Measurements from ENCODE around the gene BMAL2.

Gene BMAL2

GRCh38 chr12:27324530-27324929 is 8.1 kb upstream of the BMAL2 start:
- Histone ChIP-seq H3K4me3 (ENCODE audit: extremely low read depth, insufficient read depth, low read length, poor library complexity, severe bottlenecking) (no peak overlapping the region), H3K36me3 (ENCODE audit: control insufficient read depth, insufficient read depth, low read length) (peaks cover 28% of the 10 kb centered on the region), H3K4me1 (ENCODE audit: control insufficient read depth, insufficient read depth, low read length, poor library complexity, severe bottlenecking) (no peaks in the 10 kb centered on the region), H3K9me3 (ENCODE audit: control insufficient read depth, low read length) (no peaks in the 10 kb centered on the region), H3K27ac (ENCODE audit: low read depth, low read length, severe bottlenecking) (no peak overlapping the region)

GRCh38 chr12:27330846-27331245 is 1.8 kb upstream of the BMAL2 start:
- no peak overlapping the region for H3K27ac ChIP-seq (ENCODE audit: low read depth, low read length, severe bottlenecking)

GRCh38 chr12:27331291-27331926 is 1.2 kb upstream of the BMAL2 start:
- peaks cover 12% of the 10 kb centered on the region for H3K36me3 ChIP-seq (ENCODE audit: control insufficient read depth, insufficient read depth, low read length)
- peaks cover 7% of the 10 kb centered on the region for H3K4me1 ChIP-seq (ENCODE audit: control insufficient read depth, insufficient read depth, low read length, poor library complexity, severe bottlenecking)
- no peaks in the 10 kb centered on the region for H3K9me3 ChIP-seq (ENCODE audit: control insufficient read depth, low read length)
- WGBS, 2 experiments (ENCODE audit: insufficient coverage in 2 of 2), result 58 to 70% methylated on average over 4 to 5 of the region's 7 CpGs
- H3K27ac ChIP-seq (ENCODE audit: low read depth, low read length, severe bottlenecking), result no peak overlapping the region
- H3K4me3 ChIP-seq (ENCODE audit: extremely low read depth, insufficient read depth, low read length, poor library complexity, severe bottlenecking), result no peak overlapping the region

More at GRCh38 chr12:27330846-27331245, 1.8 kb upstream of the BMAL2 start:
- Histone ChIP-seq H3K36me3 (ENCODE audit: control insufficient read depth, insufficient read depth, low read length) (peaks cover 12% of the 10 kb centered on the region), H3K9me3 (ENCODE audit: control insufficient read depth, low read length) (no peaks in the 10 kb centered on the region), H3K4me1 (ENCODE audit: control insufficient read depth, insufficient read depth, low read length, poor library complexity, severe bottlenecking) (peaks cover 7% of the 10 kb centered on the region), H3K4me3 (ENCODE audit: extremely low read depth, insufficient read depth, low read length, poor library complexity, severe bottlenecking) (no peak overlapping the region)
- WGBS, 2 experiments (ENCODE audit: insufficient coverage in 2 of 2), result no CpG with 5 or more reads among the region's 1 CpG

GRCh38 chr12:27331927-27332324 is 710 bp upstream of the BMAL2 start:
- H3K27ac ChIP-seq (ENCODE audit: low read depth, low read length, severe bottlenecking), result no peak overlapping the region

GRCh38 chr12:27332407-27332713 is 276 bp upstream of the BMAL2 start:
- Histone ChIP-seq H3K9me3 (ENCODE audit: control insufficient read depth, low read length) (no peaks in the 10 kb centered on the region), H3K4me1 (ENCODE audit: control insufficient read depth, insufficient read depth, low read length, poor library complexity, severe bottlenecking) (peaks cover 7% of the 10 kb centered on the region), H3K27ac (ENCODE audit: low read depth, low read length, severe bottlenecking) (no peak overlapping the region), H3K4me3 (ENCODE audit: extremely low read depth, insufficient read depth, low read length, poor library complexity, severe bottlenecking) (peak overlapping the region; percentile 46), H3K36me3 (ENCODE audit: control insufficient read depth, insufficient read depth, low read length) (peaks cover 8% of the 10 kb centered on the region)
- WGBS, 2 experiments (ENCODE audit: insufficient coverage in 2 of 2), result 13 to 16% methylated on average over 6 to 7 of the region's 10 CpGs

More at GRCh38 chr12:27331927-27332324, 710 bp upstream of the BMAL2 start:
- peaks cover 12% of the 10 kb centered on the region for H3K36me3 ChIP-seq (ENCODE audit: control insufficient read depth, insufficient read depth, low read length)
- WGBS, 2 experiments (ENCODE audit: insufficient coverage in 2 of 2), result 90% methylated on average over 2 of the region's 3 CpGs; no CpG with 5 or more reads in 1 of the 2 experiments
- no peaks in the 10 kb centered on the region for H3K9me3 ChIP-seq (ENCODE audit: control insufficient read depth, low read length)
- H3K4me1 ChIP-seq (ENCODE audit: control insufficient read depth, insufficient read depth, low read length, poor library complexity, severe bottlenecking), result peaks cover 7% of the 10 kb centered on the region
- H3K4me3 ChIP-seq (ENCODE audit: extremely low read depth, insufficient read depth, low read length, poor library complexity, severe bottlenecking), result peak overlapping the region; percentile 46

- Histone ChIP-seq H3K4me1 (ENCODE audit: control insufficient read depth, insufficient read depth, low read length, poor library complexity, severe bottlenecking) (peaks cover 7% of the 10 kb centered on the region), H3K9me3 (ENCODE audit: control insufficient read depth, low read length) (no peaks in the 10 kb centered on the region), H3K27ac (ENCODE audit: low read depth, low read length, severe bottlenecking) (no peak overlapping the region), H3K36me3 (ENCODE audit: control insufficient read depth, insufficient read depth, low read length) (no peaks in the 10 kb centered on the region), H3K4me3 (ENCODE audit: extremely low read depth, insufficient read depth, low read length, poor library complexity, severe bottlenecking) (peak overlapping the region; percentile 46)
- WGBS, 2 experiments (ENCODE audit: insufficient coverage in 2 of 2), result 1% methylated on average over 34 to 35 of the region's 40 CpGs
Observed at GRCh38 chr12:27333403-27334009, 870 bp downstream of the BMAL2 start.

GRCh38 chr12:27334042-27334720 is 1.5 kb downstream of the BMAL2 start:
- Histone ChIP-seq H3K4me1 (ENCODE audit: control insufficient read depth, insufficient read depth, low read length, poor library complexity, severe bottlenecking) (peaks cover 7% of the 10 kb centered on the region), H3K9me3 (ENCODE audit: control insufficient read depth, low read length) (no peaks in the 10 kb centered on the region), H3K4me3 (ENCODE audit: extremely low read depth, insufficient read depth, low read length, poor library complexity, severe bottlenecking) (peak overlapping the region; percentile 46), H3K36me3 (ENCODE audit: control insufficient read depth, insufficient read depth, low read length) (no peaks in the 10 kb centered on the region), H3K27ac (ENCODE audit: low read depth, low read length, severe bottlenecking) (no peak overlapping the region)
- WGBS, 2 experiments (ENCODE audit: insufficient coverage in 2 of 2), result 40 to 63% methylated on average over 2 to 5 of the region's 7 CpGs

- H3K27ac ChIP-seq (ENCODE audit: low read depth, low read length, severe bottlenecking), result no peak overlapping the region
- no peak overlapping the region for H3K4me3 ChIP-seq (ENCODE audit: extremely low read depth, insufficient read depth, low read length, poor library complexity, severe bottlenecking)
- peaks cover 7% of the 10 kb centered on the region for H3K4me1 ChIP-seq (ENCODE audit: control insufficient read depth, insufficient read depth, low read length, poor library complexity, severe bottlenecking)
- no peaks in the 10 kb centered on the region for H3K36me3 ChIP-seq (ENCODE audit: control insufficient read depth, insufficient read depth, low read length)
- 100% methylated on average over 1 to 2 of the region's 6 CpGs for WGBS, 2 experiments (ENCODE audit: insufficient coverage in 2 of 2)
- no peaks in the 10 kb centered on the region for H3K9me3 ChIP-seq (ENCODE audit: control insufficient read depth, low read length)
Observed at GRCh38 chr12:27334721-27335082, 2.1 kb downstream of the BMAL2 start.

GRCh38 chr12:27335364-27336281 is 3.0 kb downstream of the BMAL2 start:
- peaks cover 7% of the 10 kb centered on the region for H3K4me1 ChIP-seq (ENCODE audit: control insufficient read depth, insufficient read depth, low read length, poor library complexity, severe bottlenecking)
- no peak overlapping the region for H3K27ac ChIP-seq (ENCODE audit: low read depth, low read length, severe bottlenecking)
- H3K36me3 ChIP-seq (ENCODE audit: control insufficient read depth, insufficient read depth, low read length), result no peaks in the 10 kb centered on the region
- 76 to 82% methylated on average over 2 to 3 of the region's 5 CpGs for WGBS, 2 experiments (ENCODE audit: insufficient coverage in 2 of 2)
- H3K4me3 ChIP-seq (ENCODE audit: extremely low read depth, insufficient read depth, low read length, poor library complexity, severe bottlenecking), result no peak overlapping the region
- no peaks in the 10 kb centered on the region for H3K9me3 ChIP-seq (ENCODE audit: control insufficient read depth, low read length)

GRCh38 chr12:27336282-27336653 is 3.6 kb downstream of the BMAL2 start:
- Histone ChIP-seq H3K4me1 (ENCODE audit: control insufficient read depth, insufficient read depth, low read length, poor library complexity, severe bottlenecking) (peaks cover 7% of the 10 kb centered on the region), H3K9me3 (ENCODE audit: control insufficient read depth, low read length) (no peaks in the 10 kb centered on the region), H3K36me3 (ENCODE audit: control insufficient read depth, insufficient read depth, low read length) (no peaks in the 10 kb centered on the region), H3K27ac (ENCODE audit: low read depth, low read length, severe bottlenecking) (no peak overlapping the region), H3K4me3 (ENCODE audit: extremely low read depth, insufficient read depth, low read length, poor library complexity, severe bottlenecking) (no peak overlapping the region)
- 88 to 100% methylated on average over 1 of the region's 2 CpGs for WGBS, 2 experiments (ENCODE audit: insufficient coverage in 2 of 2)
